ENCODE measurements around the gene NAGLU.
A peak's percentile ranks its signal among the peaks of the same experiment; 100 is the strongest.
"Not testable (repeated sequence)": the region's sequence is repeated elsewhere in the genome, so short reads cannot be mapped to it uniquely, and the experiment has no call there.

Gene NAGLU

DNA sequence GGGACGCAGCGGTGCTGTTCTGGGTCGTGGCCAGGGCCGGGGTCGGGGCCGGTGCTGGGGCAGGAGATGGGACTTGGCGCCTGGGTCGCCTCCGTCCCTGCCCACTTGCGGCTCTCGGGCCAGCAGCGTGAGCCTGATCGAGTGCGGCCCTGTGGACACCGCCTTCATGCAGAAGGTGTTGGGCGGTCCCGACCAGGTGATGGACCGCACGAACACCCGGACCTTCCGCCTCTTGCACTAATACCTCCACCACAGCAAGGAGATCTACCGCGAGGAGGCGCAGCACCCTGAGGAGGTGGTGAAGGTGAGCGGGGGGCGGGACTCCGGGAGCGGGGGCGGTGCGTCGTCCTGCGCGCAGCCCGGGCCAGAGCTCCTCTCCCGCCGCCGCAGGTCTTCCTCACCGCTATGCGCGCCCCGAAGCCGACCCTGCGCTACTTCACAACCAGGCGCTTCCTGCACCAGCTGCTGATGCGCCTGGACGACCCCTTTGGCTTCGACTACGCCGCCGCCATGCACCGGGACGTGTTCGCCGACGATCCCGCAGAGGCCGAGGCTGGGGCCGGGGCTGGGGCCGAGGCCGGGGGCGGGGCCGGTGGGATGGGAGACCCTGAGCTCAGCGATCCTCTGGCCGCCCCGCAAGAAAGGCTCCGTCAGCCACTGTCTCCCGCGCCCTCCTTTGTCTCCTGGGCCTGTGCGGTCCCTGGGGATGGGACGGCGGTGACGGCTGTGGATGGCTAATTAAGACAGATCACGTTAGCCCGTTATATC, 12.2 kb downstream of the NAGLU start:
- Histone ChIP-seq H3K36me3 (ENCODE audit: control insufficient read depth in 4 of 4, insufficient read depth in 4 of 4, low read length in 3 of 4) (peaks cover 0 to 16% (median 10%) of the 10 kb centered on the region in 4 experiments), H3K27me3 (replicated peaks in 2 of 5; ENCODE audit: control insufficient read depth in 4 of 5, insufficient read depth in 5 of 5, low read length in 4 of 5) (no peaks in the 10 kb centered on the region), H3K27ac (ENCODE audit: insufficient read depth in 1 of 2, low read depth in 1 of 2, low read length in 2 of 2, poor library complexity in 1 of 2, severe bottlenecking in 2 of 2) (no peak overlapping the region), H3K4me3 (ENCODE audit: control insufficient read depth in 1 of 7, extremely low read depth in 1 of 7, insufficient read depth in 4 of 7, low read depth in 2 of 7, low read length in 6 of 7) (peak overlapping the region in 5 of 7 experiments; percentile 21 to 68 (median 59)), H3K9me3 (ENCODE audit: control extremely low read depth in 1 of 5, control insufficient read depth in 4 of 5, insufficient read depth in 2 of 5, low read depth in 1 of 5, low read length in 4 of 5) (no peaks in the 10 kb centered on the region), H3K4me1 (ENCODE audit: control extremely low read depth in 1 of 4, control insufficient read depth in 4 of 4, insufficient read depth in 4 of 4, low read length in 3 of 4) (peaks cover 0 to 9% (median 5%) of the 10 kb centered on the region in 4 experiments)
- POLR2A ChIA-PET: no interaction called here
- CTCF ChIA-PET: interaction anchor here (1.1 to 2.8 kb wide), 5 partner anchors 11 to 30 kb away, joined by 3 to 11 read pairs (median 4); partner anchors contain the start of gene NAGLU
- peak; percentile 72 to 82 (median 74) for DNase-seq
- 27% methylated on average over 57 of the region's 74 CpGs for WGBS (ENCODE audit: insufficient coverage)

DNA sequence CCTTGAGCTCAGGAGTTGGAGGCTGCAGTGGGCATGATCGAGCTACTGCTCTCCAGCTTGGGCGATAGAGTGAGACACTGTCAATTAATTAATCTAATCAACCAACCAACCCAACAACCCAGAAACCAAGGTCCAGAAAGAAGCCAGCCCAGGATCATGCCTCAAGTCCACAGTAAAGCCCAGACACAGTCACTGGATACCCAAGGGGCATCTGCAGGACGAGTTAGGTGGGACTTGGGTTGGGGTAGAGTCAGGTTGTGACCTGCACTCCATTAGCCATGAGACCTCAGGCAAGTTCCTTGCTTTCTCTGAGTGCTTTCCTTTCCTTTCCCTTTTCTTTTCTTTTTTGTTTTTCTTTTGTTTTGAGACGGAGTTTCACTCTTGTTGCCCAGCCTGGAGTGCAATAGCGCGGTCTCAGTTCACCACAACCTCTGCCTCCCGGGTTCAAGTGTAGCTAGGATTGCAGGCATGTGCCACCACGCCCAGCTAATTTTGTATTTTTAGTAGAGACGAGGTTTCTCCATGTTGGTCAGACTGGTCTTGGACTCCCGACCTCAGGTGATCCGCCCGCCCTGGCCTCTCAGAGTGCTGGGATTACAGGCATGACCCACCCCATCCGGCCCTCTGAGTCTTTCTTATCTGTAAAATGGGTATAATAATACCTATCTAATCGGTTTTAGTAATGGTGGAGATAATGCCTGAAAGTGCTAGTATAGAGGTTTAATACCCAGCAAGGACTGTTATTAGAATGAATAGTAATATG, 13.1 kb downstream of the NAGLU start:
- Histone ChIP-seq H3K27ac (ENCODE audit: insufficient read depth in 1 of 2, low read depth in 1 of 2, low read length in 2 of 2, poor library complexity in 1 of 2, severe bottlenecking in 2 of 2) (no peak overlapping the region), H3K36me3 (ENCODE audit: control insufficient read depth in 4 of 4, insufficient read depth in 4 of 4, low read length in 3 of 4) (peaks cover 0 to 7% (median 2%) of the 10 kb centered on the region in 4 experiments), H3K9me3 (ENCODE audit: control extremely low read depth in 1 of 5, control insufficient read depth in 4 of 5, insufficient read depth in 2 of 5, low read depth in 1 of 5, low read length in 4 of 5) (no peaks in the 10 kb centered on the region), H3K27me3 (replicated peaks in 2 of 5; ENCODE audit: control insufficient read depth in 4 of 5, insufficient read depth in 5 of 5, low read length in 4 of 5) (no peaks in the 10 kb centered on the region), H3K4me3 (ENCODE audit: control insufficient read depth in 1 of 7, extremely low read depth in 1 of 7, insufficient read depth in 4 of 7, low read depth in 2 of 7, low read length in 6 of 7) (peak overlapping the region in 2 of 7 experiments; percentile 60 to 68), H3K4me1 (ENCODE audit: control extremely low read depth in 1 of 4, control insufficient read depth in 4 of 4, insufficient read depth in 4 of 4, low read length in 3 of 4) (peaks cover 0 to 15% (median 11%) of the 10 kb centered on the region in 4 experiments)
- no peak for DNase-seq
- 90% methylated on average over 9 of the region's 14 CpGs for WGBS (ENCODE audit: insufficient coverage)
- POLR2A ChIA-PET: no interaction called here
- CTCF ChIA-PET: interaction anchor here (1.1 to 2.8 kb wide), 4 partner anchors 11 to 29 kb away, joined by 3 to 11 read pairs (median 6); partner anchors contain the start of gene NAGLU

DNA sequence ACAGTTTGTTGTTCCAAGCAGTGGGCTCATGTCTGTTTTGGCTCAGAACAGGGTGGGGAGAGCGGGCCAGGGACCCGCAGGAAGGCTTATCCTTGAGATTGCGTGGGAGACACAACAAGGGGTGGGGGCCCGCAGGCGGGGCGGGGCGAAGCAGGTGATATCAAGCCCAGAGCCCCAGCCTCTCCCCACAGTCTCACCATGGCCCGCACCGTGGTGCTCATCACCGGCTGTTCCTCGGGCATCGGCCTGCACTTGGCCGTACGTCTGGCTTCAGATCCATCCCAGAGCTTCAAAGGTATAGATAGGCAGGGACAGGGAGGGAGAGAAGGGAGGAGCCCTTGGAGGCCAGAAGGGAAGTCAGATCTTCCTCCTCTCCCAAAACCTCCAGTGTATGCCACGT, 16.7 kb downstream of the NAGLU start, which contains the start of gene HSD17B1:
Gene HSD17B1, plus strand, starts transcription at position 188 of the 400 bp plus-strand sequence. Its CDS starts 11 bp downstream, at position 199.
- POLR2A ChIA-PET; CTCF ChIA-PET; H3K36me3 ChIP-seq (ENCODE audit: control insufficient read depth in 4 of 4, insufficient read depth in 4 of 4, low read length in 3 of 4); H3K9me3 ChIP-seq (ENCODE audit: control extremely low read depth in 1 of 5, control insufficient read depth in 4 of 5, insufficient read depth in 2 of 5, low read depth in 1 of 5, low read length in 4 of 5); DNase-seq; H3K27me3 ChIP-seq (replicated peaks in 2 of 5; ENCODE audit: control insufficient read depth in 4 of 5, insufficient read depth in 5 of 5, low read length in 4 of 5): not testable (repeated sequence)
- WGBS (ENCODE audit: insufficient coverage): 98% methylated on average over 8 of the region's 15 CpGs
- H3K4me1 ChIP-seq (ENCODE audit: control extremely low read depth in 1 of 4, control insufficient read depth in 4 of 4, insufficient read depth in 4 of 4, low read length in 3 of 4): peaks cover 3 to 27% (median 20%) of the 10 kb centered on the region in 4 experiments
- peak within 1 kb of the TSS in 1 of 2 experiments; percentile 92 for H3K27ac ChIP-seq (ENCODE audit: insufficient read depth in 1 of 2, low read depth in 1 of 2, low read length in 2 of 2, poor library complexity in 1 of 2, severe bottlenecking in 2 of 2)
- peak within 1 kb of the TSS in 3 of 7 experiments; percentile 88 to 95 (median 93) for H3K4me3 ChIP-seq (ENCODE audit: control insufficient read depth in 1 of 7, extremely low read depth in 1 of 7, insufficient read depth in 4 of 7, low read depth in 2 of 7, low read length in 6 of 7)

- ChIA-PET CTCF (interaction anchor here (1.2 to 1.3 kb wide), 2 partner anchors 8 to 12 kb away, joined by 3 read pairs; no protein-coding TSS in a partner anchor), POLR2A (no interaction called here)
- H3K27me3 ChIP-seq (replicated peaks in 2 of 5; ENCODE audit: control insufficient read depth in 4 of 5, insufficient read depth in 5 of 5, low read length in 4 of 5): no peaks in the 10 kb centered on the region
- no peaks in the 10 kb centered on the region for H3K9me3 ChIP-seq (ENCODE audit: control extremely low read depth in 1 of 5, control insufficient read depth in 4 of 5, insufficient read depth in 2 of 5, low read depth in 1 of 5, low read length in 4 of 5)
- H3K27ac ChIP-seq (ENCODE audit: insufficient read depth in 1 of 2, low read depth in 1 of 2, low read length in 2 of 2, poor library complexity in 1 of 2, severe bottlenecking in 2 of 2): peak overlapping the region in 1 of 2 experiments; percentile 92
- H3K36me3 ChIP-seq (ENCODE audit: control insufficient read depth in 4 of 4, insufficient read depth in 4 of 4, low read length in 3 of 4): peaks cover 0 to 1% (median 0%) of the 10 kb centered on the region in 4 experiments
- no peak overlapping the region for H3K4me3 ChIP-seq (ENCODE audit: control insufficient read depth in 1 of 7, extremely low read depth in 1 of 7, insufficient read depth in 4 of 7, low read depth in 2 of 7, low read length in 6 of 7)
- H3K4me1 ChIP-seq (ENCODE audit: control extremely low read depth in 1 of 4, control insufficient read depth in 4 of 4, insufficient read depth in 4 of 4, low read length in 3 of 4): peaks cover 3 to 24% (median 17%) of the 10 kb centered on the region in 4 experiments
- WGBS (ENCODE audit: insufficient coverage): 95% methylated on average over 40 of the region's 45 CpGs
- DNase-seq: no peak
Measured at GRCh38 chr17:42553161-42553818, 17.2 kb downstream of the NAGLU start.

- POLR2A ChIA-PET: interaction anchor here (0.7 to 1.4 kb wide), 3 partner anchors 13 to 56 kb away, joined by 3 to 6 read pairs (median 4); partner anchors contain the start of genes MLX, RETREG3 and TUBG1
- WGBS (ENCODE audit: insufficient coverage): 91% methylated on average over 12 of the region's 16 CpGs
- H3K4me3 ChIP-seq (ENCODE audit: control insufficient read depth in 1 of 7, extremely low read depth in 1 of 7, insufficient read depth in 4 of 7, low read depth in 2 of 7, low read length in 6 of 7): peak overlapping the region; percentile 63 to 95 (median 88)
Measured at GRCh38 chr17:42553866-42554249, 17.8 kb downstream of the NAGLU start.

GRCh38 chr17:42554250-42555121, 18.4 kb downstream of the NAGLU start:
- 0% methylated on average over 53 of the region's 82 CpGs for WGBS (ENCODE audit: insufficient coverage)
- Histone ChIP-seq H3K9me3 (ENCODE audit: control extremely low read depth in 1 of 5, control insufficient read depth in 4 of 5, insufficient read depth in 2 of 5, low read depth in 1 of 5, low read length in 4 of 5) (no peaks in the 10 kb centered on the region), H3K4me3 (ENCODE audit: control insufficient read depth in 1 of 7, extremely low read depth in 1 of 7, insufficient read depth in 4 of 7, low read depth in 2 of 7, low read length in 6 of 7) (peak overlapping the region; percentile 63 to 95 (median 88)), H3K36me3 (ENCODE audit: control insufficient read depth in 4 of 4, insufficient read depth in 4 of 4, low read length in 3 of 4) (peaks cover 0 to 1% (median 0%) of the 10 kb centered on the region in 4 experiments), H3K27ac (ENCODE audit: insufficient read depth in 1 of 2, low read depth in 1 of 2, low read length in 2 of 2, poor library complexity in 1 of 2, severe bottlenecking in 2 of 2) (peak overlapping the region; percentile 87 to 92), H3K27me3 (replicated peaks in 2 of 5; ENCODE audit: control insufficient read depth in 4 of 5, insufficient read depth in 5 of 5, low read length in 4 of 5) (no peaks in the 10 kb centered on the region), H3K4me1 (ENCODE audit: control extremely low read depth in 1 of 4, control insufficient read depth in 4 of 4, insufficient read depth in 4 of 4, low read length in 3 of 4) (peaks cover 3 to 19% (median 14%) of the 10 kb centered on the region in 4 experiments)
- CTCF ChIA-PET: interaction anchor here (0.5 to 1.3 kb wide), 4 partner anchors 9 to 610 kb away, joined by 3 to 5 read pairs (median 4); no protein-coding TSS in a partner anchor
- peak; percentile 85 to 94 (median 92) for DNase-seq
- POLR2A ChIA-PET: interaction anchor here (0.7 to 1.4 kb wide), 4 partner anchors 12 to 55 kb away, joined by 3 to 6 read pairs (median 4); partner anchors contain the start of genes MLX, RETREG3 and TUBG1

More at GRCh38 chr17:42553866-42554249, 17.8 kb downstream of the NAGLU start:
- H3K4me1 ChIP-seq (ENCODE audit: control extremely low read depth in 1 of 4, control insufficient read depth in 4 of 4, insufficient read depth in 4 of 4, low read length in 3 of 4): peaks cover 3 to 20% (median 15%) of the 10 kb centered on the region in 4 experiments
- H3K36me3 ChIP-seq (ENCODE audit: control insufficient read depth in 4 of 4, insufficient read depth in 4 of 4, low read length in 3 of 4): peaks cover 0 to 1% (median 0%) of the 10 kb centered on the region in 4 experiments
- peak in 1 of 3 donors; percentile 21 for DNase-seq
- H3K27ac ChIP-seq (ENCODE audit: insufficient read depth in 1 of 2, low read depth in 1 of 2, low read length in 2 of 2, poor library complexity in 1 of 2, severe bottlenecking in 2 of 2): peak overlapping the region in 1 of 2 experiments; percentile 92
- CTCF ChIA-PET: interaction anchor here (0.6 to 1.3 kb wide), 3 partner anchors 9 to 546 kb away, joined by 3 to 5 read pairs (median 3); no protein-coding TSS in a partner anchor
- H3K27me3 ChIP-seq (replicated peaks in 2 of 5; ENCODE audit: control insufficient read depth in 4 of 5, insufficient read depth in 5 of 5, low read length in 4 of 5): no peaks in the 10 kb centered on the region
- no peaks in the 10 kb centered on the region for H3K9me3 ChIP-seq (ENCODE audit: control extremely low read depth in 1 of 5, control insufficient read depth in 4 of 5, insufficient read depth in 2 of 5, low read depth in 1 of 5, low read length in 4 of 5)

All from common myeloid progenitor, CD34-positive (primary cell).